HepG2 (cell line): ENCODE results near the gene UBTD1. TPM values are rescaled to one million over a fixed set of nuclear protein-coding genes. Genes with fewer than 3 reads are reported as not detected.

Experiments used
- ATAC-seq: fragments of 200-7000 bp; cut with Tn5 transposase; 3 replicates; pipeline ENCODE4 v1.9.1; 2020; ENCODE audit warnings: mild to moderate bottlenecking, moderate library complexity
- Bru-seq: library from RNA; stranded (reverse); fragments of 400-500 nt; gene quantifications from one replicate; lab custom pipeline; 2021; lab: Mats Ljungman, UMichigan
- BruChase-seq, 2 experiments: library from RNA; stranded (reverse); fragments of 400-500 nt; gene quantifications; one replicate each; lab custom pipeline; 2021; lab: Mats Ljungman, UMichigan
- BruUV-seq: library from RNA; stranded (reverse); fragments of 400-500 nt; replicated peaks from 2 replicates; lab custom pipeline; 2021; lab: Mats Ljungman, UMichigan
- CTCF ChIA-PET: fragments of 300-600 bp; formaldehyde crosslinking; extraction: SDS; loops from one replicate; lab custom pipeline; 2021; ENCODE audit warnings: low total read pairs, inconsistent platforms, low intra/inter-chr PET ratio; lab: Yijun Ruan, JAX
- POLR2A ChIA-PET: fragments of 350-600 bp; sonication (Branson Sonifier 250); formaldehyde crosslinking; loops from one replicate; lab custom pipeline; 2020; ENCODE audit warnings: antibody characterized with exemption, inconsistent platforms; lab: Yijun Ruan, JAX
- DNase-seq: peaks from one replicate; pipeline ENCODE4 v3.0.0-alpha.2; 2015; ENCODE audit warnings: low spot score
- FAIRE-seq: peaks from 3 replicates; lab custom pipeline; 2011; peaks lifted over from hg19 to GRCh38; lab: Jason Lieb, UNC
- H2AFZ ChIP-seq: one replicate; pipeline ENCODE4 v1.6.1; 2011; ENCODE audit warnings: low read length, inconsistent platforms
- H3K27ac ChIP-seq: fragments of 300-600 bp; 3 replicates; pipeline ENCODE4 v1.8.0; 2011; ENCODE audit warnings: mixed run types, mild to moderate bottlenecking, mixed read lengths, low read length, inconsistent platforms; ENCODE audit not compliant: insufficient read depth; ENCODE audit errors: extremely low read length
- H3K27me3 ChIP-seq, 2 experiments: fragments of 200-600 bp in 1 of 2; 2 replicates in 1 of 2; 3 replicates in 1 of 2; pipeline versions ENCODE4 v1.6.0 to v1.8.0; 2011; ENCODE audit warnings: low read length in 2 of 2, mild to moderate bottlenecking in 2 of 2, moderate library complexity in 2 of 2, inconsistent platforms in 1 of 2; ENCODE audit not compliant: insufficient read depth in 2 of 2, control insufficient read depth in 1 of 2
- H3K36me3 ChIP-seq, 2 experiments: fragments of 200-600 bp in 1 of 2; replicated peaks in 1 of 2; 2 replicates in 1 of 2; 3 replicates in 1 of 2; pipeline versions ENCODE4 v1.5.1 to v1.8.0; 2011; ENCODE audit warnings: low read length in 2 of 2, inconsistent platforms in 1 of 2; ENCODE audit not compliant: insufficient read depth in 2 of 2, control insufficient read depth in 1 of 2
- H3K4me1 ChIP-seq: 2 replicates; pipeline ENCODE4 v1.5.1; 2012; ENCODE audit warnings: low read length, inconsistent platforms; ENCODE audit not compliant: insufficient read depth
- H3K4me2 ChIP-seq: 2 replicates; pipeline ENCODE4 v1.6.0; 2011; ENCODE audit warnings: low read depth, low read length, inconsistent platforms
- H3K4me3 ChIP-seq, 3 experiments: fragments of 200-600 bp in 1 of 3; sonication (generic), shearing (Covaris generic) in 1 of 3; replicated peaks in 1 of 3; 2 replicates each; pipeline ENCODE4 v1.5.1; 2011 to 2016; ENCODE audit warnings: low read length in 3 of 3, inconsistent platforms in 2 of 3, low read depth in 2 of 3, mild to moderate bottlenecking in 2 of 3, control low read depth in 1 of 3, mixed read lengths in 1 of 3; ENCODE audit not compliant: insufficient read depth in 1 of 3
- H3K79me2 ChIP-seq: one replicate; pipeline ENCODE4 v1.6.1; 2011; ENCODE audit warnings: low read length, inconsistent platforms; ENCODE audit not compliant: insufficient read depth
- H3K9ac ChIP-seq: 2 replicates; pipeline ENCODE4 v1.6.0; 2011; ENCODE audit warnings: mild to moderate bottlenecking, low read depth, low read length, inconsistent platforms; ENCODE audit not compliant: insufficient read depth
- H3K9me3 ChIP-seq: 2 replicates; pipeline ENCODE4 v1.5.1; 2012; ENCODE audit warnings: mild to moderate bottlenecking, low read length
- H4K20me1 ChIP-seq: 2 replicates; pipeline ENCODE4 v1.6.0; 2011; ENCODE audit warnings: inconsistent platforms, mild to moderate bottlenecking, low read length, moderate library complexity; ENCODE audit not compliant: insufficient read depth
- CAMTA2 ChIP-seq: sonication (generic); formaldehyde crosslinking; IDR thresholded peaks from 2 replicates; pipeline ENCODE4 v1.4.0; 2020; ENCODE audit warnings: mild to moderate bottlenecking, missing genetic modification reagents, borderline replicate concordance
- HOXA3 ChIP-seq: sonication (generic); formaldehyde crosslinking; IDR thresholded peaks from 2 replicates; pipeline ENCODE4 v1.5.0; 2020; ENCODE audit warnings: missing genetic modification reagents
- NFAT5 ChIP-seq: sonication (generic); formaldehyde crosslinking; IDR thresholded peaks from 2 replicates; pipeline ENCODE4 v1.4.0; 2020; ENCODE audit warnings: missing genetic modification reagents
- NR2C2 ChIP-seq: sonication (generic); formaldehyde crosslinking; IDR thresholded peaks from 2 replicates; pipeline ENCODE4 v1.4.0; 2020; ENCODE audit warnings: missing genetic modification reagents, mild to moderate bottlenecking, moderate library complexity, borderline replicate concordance
- ZBTB43 ChIP-seq: sonication (generic); formaldehyde crosslinking; conservative IDR thresholded peaks from 2 replicates; pipeline ENCODE4 v1.4.0; 2020; ENCODE audit warnings: missing genetic modification reagents
- ZNF280B ChIP-seq: sonication (generic); formaldehyde crosslinking; IDR thresholded peaks from 2 replicates; pipeline ENCODE4 v1.5.0; 2020; ENCODE audit warnings: missing genetic modification reagents, mild to moderate bottlenecking, borderline replicate concordance
- ZNF878 ChIP-seq: sonication (generic); formaldehyde crosslinking; IDR thresholded peaks from 2 replicates; pipeline ENCODE4 v1.8.1; 2023; ENCODE audit warnings: mild to moderate bottlenecking, missing genetic modification reagents, moderate library complexity
- WGBS: methylation state at CpG from one replicate; pipeline ENCODE4 v1.1.6; 2017; ENCODE audit warnings: low lambda C conversion rate; 5-methylcytosine and 5-hydroxymethylcytosine counted together
- in situ Hi-C: cut with HindIII; loops from 2 replicates; pipeline ENCODE4 v1.10.0; 2017; ENCODE audit warnings: low pct_unique_long_range_greater_than_20kb; ENCODE audit not compliant: extremely low pct_ligation_motif_present
- intact Hi-C: fragments of 100-400 bp; cut with micrococcal nuclease; formaldehyde crosslinking; loops from one replicate; pipeline ENCODE4 v1.10.0; 2022; ENCODE audit not compliant: unreplicated experiment
- long read RNA-seq, 2 experiments: library from RNA in 1 of 2; library from polyadenylated mRNA in 1 of 2; stranded (forward) in 1 of 2; unstranded in 1 of 2; transcript quantifications; one replicate each; pipeline ENCODE4 v2.0.0, GENCODE V29; 2019 to 2022
- polyA minus RNA-seq, 3 experiments: library from RNA; depleted of rRNA, polyadenylated mRNA; stranded (reverse); fragments of >200 nt; gene quantifications; 2 replicates each; pipeline ENCODE4 v1.2.3, GENCODE V29; 2011; ENCODE audit warnings: low replicate concordance in 1 of 3
- polyA plus RNA-seq, 8 experiments: library from polyadenylated mRNA; depleted of rRNA in 3 of 8; stranded (reverse) in 7 of 8; unstranded in 1 of 8; fragments of >200 nt; fragmentation: Illumina TruSeq in 4 of 8; extraction: Trizol in 4 of 8; gene quantifications; 2 replicates each; pipeline versions ENCODE4 v1.2.1 to v1.2.3, GENCODE V29; 2011 to 2016; ENCODE audit warnings: low read depth in 4 of 8, missing spikeins in 1 of 8, mixed read lengths in 1 of 8; ENCODE audit not compliant: insufficient read depth in 1 of 8
- total RNA-seq, 5 experiments: library from RNA; depleted of rRNA; stranded (reverse); fragments of >200 nt; fragmentation: Illumina TruSeq; extraction: Trizol; gene quantifications; 2 replicates each; pipeline ENCODE4 v1.2.3, GENCODE V29; 2016; ENCODE audit warnings: low read depth in 1 of 5

The UBTD1 gene
- 5.8 and 7.9 TPM in 2 replicates for total RNA-seq (2016; rRNA removed; fragmentation: Illumina TruSeq; extraction: Trizol)
- 9.2 and 11.9 TPM in 2 replicates for total RNA-seq (2016; cell fraction: cytosol; rRNA removed; fragmentation: Illumina TruSeq; extraction: Trizol; ENCODE audit: low read depth)
- 6.4 and 7.1 TPM in 2 replicates for total RNA-seq (2016; cell fraction: insoluble cytoplasmic fraction; rRNA removed; fragmentation: Illumina TruSeq; extraction: Trizol)
- total RNA-seq (2016; cell fraction: membrane; rRNA removed; fragmentation: Illumina TruSeq; extraction: Trizol) = 14.8 and 18.5 TPM in 2 replicates
- 2.4 and 3.1 TPM in 2 replicates for total RNA-seq (2016; cell fraction: nucleus; rRNA removed; fragmentation: Illumina TruSeq; extraction: Trizol)
- polyA plus RNA-seq (2011; rRNA removed) = 10.0 and 11.4 TPM in 2 replicates
- 9.4 and 14.7 TPM in 2 replicates for polyA plus RNA-seq (2011; cell fraction: cytosol; rRNA removed)
- polyA plus RNA-seq (2011; cell fraction: nucleus; rRNA removed) = 8.0 and 8.7 TPM in 2 replicates
- polyA plus RNA-seq (2012) = 3.0 and 5.7 TPM in 2 replicates
- polyA plus RNA-seq (2016; cell fraction: cytosol; fragmentation: Illumina TruSeq; extraction: Trizol; ENCODE audit: low read depth) = 15.7 and 20.7 TPM in 2 replicates
- 7.6 and 9.1 TPM in 2 replicates for polyA plus RNA-seq (2016; cell fraction: insoluble cytoplasmic fraction; fragmentation: Illumina TruSeq; extraction: Trizol; ENCODE audit: low read depth)
- 18.5 and 20.4 TPM in 2 replicates for polyA plus RNA-seq (2016; cell fraction: membrane; fragmentation: Illumina TruSeq; extraction: Trizol; ENCODE audit: low read depth)
- 7.0 and 8.0 TPM in 2 replicates for polyA plus RNA-seq (2016; cell fraction: nucleus; fragmentation: Illumina TruSeq; extraction: Trizol; ENCODE audit: insufficient read depth, low read depth)
- polyA minus RNA-seq (2011; rRNA and poly(A)+ RNA removed; ENCODE audit: low replicate concordance) = 3.1 and 12.1 TPM in 2 replicates
- 5.4 and 6.2 TPM in 2 replicates for polyA minus RNA-seq (2011; cell fraction: cytosol; rRNA and poly(A)+ RNA removed)
- polyA minus RNA-seq (2011; cell fraction: nucleus; rRNA and poly(A)+ RNA removed) = 1.4 and 1.5 TPM in 2 replicates
- Bru-seq, nascent RNA = percentile 52 among the genes with signal in this experiment
- percentile 56 among the genes with signal in this experiment for BruChase-seq, experiment 1, labeled RNA remaining after a 6-hour chase
- percentile 62 among the genes with signal in this experiment for BruChase-seq, experiment 2, labeled RNA remaining after a 2-hour chase
- long read RNA-seq, experiment 1, transcript UBTD1-201 (3 exons, 1,706 nt) = major isoform, 21 of 22 reads
- long read RNA-seq, experiment 1, partial matches to known transcripts = 0 of 22 reads
- long read RNA-seq, experiment 1, other reads (novel, unspliced or antisense) = 1 of 22 reads
- long read RNA-seq, experiment 2, transcript UBTD1-201 (3 exons, 1,706 nt) = major isoform, 36 of 46 reads
- long read RNA-seq, experiment 2, partial matches to known transcripts = 10 of 46 reads
- long read RNA-seq, experiment 2, other reads (novel, unspliced or antisense) = 0 of 46 reads

- BruUV-seq = no TSS peak
- DNase-seq (peak; percentile 19), ATAC-seq (peak; percentile 95), FAIRE-seq (no peak)
- 0% methylated on average over 9 of the region's 66 CpGs for WGBS
- Histone ChIP-seq H4K20me1 (peaks cover 21% of the 10 kb centered on the region), H3K4me2 (peak within 1 kb of the TSS; percentile 91), H3K9me3 (no peaks in the 10 kb centered on the region), H3K36me3 (no peaks in the 10 kb centered on the region; a peak in 1 of 5 replicates), H3K27me3 (no peaks in the 10 kb centered on the region; a peak in 1 of 5 replicates), H2AFZ (peak within 1 kb of the TSS; percentile 1), H3K4me3 (peak within 1 kb of the TSS; percentile 67 to 90 (median 89)), H3K4me1 (peaks cover 54% of the 10 kb centered on the region), H3K79me2 (peaks cover 44% of the 10 kb centered on the region), H3K9ac (peak within 1 kb of the TSS; percentile 92), H3K27ac (peak within 1 kb of the TSS; percentile 90)
- ChIA-PET CTCF (no interaction called here), POLR2A (interaction anchor here (0.7 to 1.7 kb wide), 9 partner anchors 9 to 188 kb away, joined by 3 to 5 read pairs (median 4); partner anchors contain the start of gene AVPI1)
- in situ Hi-C loops = no loop called here
- intact Hi-C loops = loop anchor here (2.0 kb wide), 1 partner anchor 54 kb away; no protein-coding TSS in a partner anchor
- TF ChIP-seq ZNF878 (0 out of 2 replicates have a peak, but pooled peaks have one; percentile 4), ZNF280B (CRISPR knock-in tag) (no peak), ZBTB43 (0 out of 2 replicates have a peak, but pooled peaks have one; percentile 43), HOXA3 (CRISPR knock-in tag) (no peak; the same call in 1 of the 2 replicates), CAMTA2 (CRISPR knock-in tag) (0 out of 2 replicates have a peak, but pooled peaks have one; percentile 6), NR2C2 (CRISPR knock-in tag) (no peak; the same call in 1 of the 2 replicates), NFAT5 (CRISPR knock-in tag) (0 out of 2 replicates have a peak, but pooled peaks have one; percentile 3)
Observed at GRCh38 chr10:97498841-97499560, at the start of gene UBTD1. TSS of gene UBTD1 (plus strand) at chr10:97498924. CDS start at chr10:97499204, 280 bp downstream.
